Astrocyte (in vitro differentiated cells and primary cell): ENCODE data around the gene EMC10.

Source experiments
- CTCF ChIP-seq: IDR thresholded peaks from 2 replicates; pipeline ENCODE4 v1.5.1; 2011; ENCODE audit warnings: low read depth, mild to moderate bottlenecking, inconsistent platforms, low read length, moderate library complexity; ENCODE audit not compliant: insufficient read depth
- EZH2 ChIP-seq: IDR thresholded peaks from 2 replicates; pipeline ENCODE4 v1.6.1; 2012; ENCODE audit warnings: mild to moderate bottlenecking, low read length, inconsistent platforms; ENCODE audit not compliant: insufficient read depth

- TF ChIP-seq CTCF (no peak), EZH2 (no peak)
Measured at GRCh38 chr19:50519006-50519575, 42.8 kb downstream of the EMC10 start.
